Endothelial cell of umbilical vein (primary cell): Measurements from ENCODE around the gene NEU1. TPM values are rescaled to one million over a fixed set of nuclear protein-coding genes. Genes with fewer than 3 reads are reported as not detected.

Experiments used
- BruUV-seq: library from RNA; stranded (reverse); fragments of 400-500 nt; replicated peaks from 2 replicates; lab custom pipeline; 2021; lab: Mats Ljungman, UMichigan
- CTCF ChIA-PET: fragments of 300-600, 350-600 bp; sonication (Branson Sonifier 250); formaldehyde crosslinking; loops from one replicate; lab custom pipeline; 2021; ENCODE audit warnings: antibody characterized with exemption, inconsistent platforms; lab: Charles Lee
- POLR2A ChIA-PET: fragments of 300-600, 350-600 bp; sonication (Branson Sonifier 250); formaldehyde crosslinking; loops from one replicate; lab custom pipeline; 2021; ENCODE audit warnings: antibody characterized with exemption, inconsistent platforms; lab: Charles Lee
- DNase-seq: peaks from one replicate; pipeline ENCODE4 v3.0.0-alpha.2; 2011; ENCODE audit warnings: low read depth, low spot score
- FAIRE-seq: peaks from 2 replicates; lab custom pipeline; 2011; peaks lifted over from hg19 to GRCh38; lab: Jason Lieb, UNC
- H2AFZ ChIP-seq: 2 replicates; pipeline ENCODE4 v1.6.0; 2012; ENCODE audit warnings: low read depth, low read length, control low read depth, inconsistent platforms
- H3K27ac ChIP-seq: 2 replicates; pipeline ENCODE4 v1.5.1; 2011; ENCODE audit warnings: low read depth, mild to moderate bottlenecking, control low read depth, low read length, moderate library complexity; ENCODE audit not compliant: insufficient read depth
- H3K27me3 ChIP-seq, 2 experiments: 2 replicates each; pipeline versions ENCODE4 v1.6.0 to v1.6.1; 2011; ENCODE audit warnings: low read length in 2 of 2, mixed read lengths in 1 of 2; ENCODE audit not compliant: control insufficient read depth in 2 of 2, insufficient read depth in 2 of 2
- H3K36me3 ChIP-seq, 2 experiments: 2 replicates in 1 of 2; 3 replicates in 1 of 2; pipeline ENCODE4 v1.5.1; 2011; ENCODE audit warnings: low read length in 2 of 2, mild to moderate bottlenecking in 1 of 2, moderate library complexity in 1 of 2; ENCODE audit not compliant: control insufficient read depth in 2 of 2, insufficient read depth in 2 of 2; ENCODE audit errors: extremely low read depth in 1 of 2
- H3K4me1 ChIP-seq: 3 replicates; pipeline ENCODE4 v1.5.1; 2011; ENCODE audit warnings: mild to moderate bottlenecking, low read length; ENCODE audit not compliant: control insufficient read depth, insufficient read depth; ENCODE audit errors: extremely low read depth
- H3K4me2 ChIP-seq: 2 replicates; pipeline ENCODE4 v1.6.1; 2011; ENCODE audit warnings: low read length, control low read depth, mixed read lengths; ENCODE audit not compliant: insufficient read depth
- H3K4me3 ChIP-seq, 3 experiments: fragments of 200-600 bp in 1 of 3; sonication (generic), shearing (Covaris generic) in 1 of 3; replicated peaks in 1 of 3; 2 replicates each; pipeline ENCODE4 v1.5.1; 2011 to 2016; ENCODE audit warnings: control low read depth in 3 of 3, low read length in 3 of 3, mild to moderate bottlenecking in 2 of 3, inconsistent platforms in 1 of 3, low read depth in 1 of 3, moderate library complexity in 1 of 3; ENCODE audit not compliant: insufficient read depth in 1 of 3
- H3K79me2 ChIP-seq: 2 replicates; pipeline ENCODE4 v1.6.0; 2012; ENCODE audit warnings: low read length, inconsistent platforms; ENCODE audit not compliant: control insufficient read depth, insufficient read depth
- H3K9ac ChIP-seq: replicated peaks from 2 replicates; pipeline ENCODE3; 2011; ENCODE audit warnings: low read length, control low read depth; ENCODE audit not compliant: insufficient read depth; ENCODE audit errors: extremely low read depth
- H3K9me1 ChIP-seq: replicated peaks from 3 replicates; pipeline ENCODE4 v1.6.0; 2011; ENCODE audit warnings: mild to moderate bottlenecking, low read length; ENCODE audit not compliant: control insufficient read depth, insufficient read depth; ENCODE audit errors: extremely low read depth
- H3K9me3 ChIP-seq: replicated peaks from 2 replicates; pipeline ENCODE4 v1.5.1; 2012; ENCODE audit warnings: low read length, inconsistent platforms; ENCODE audit not compliant: control insufficient read depth, insufficient read depth
- H4K20me1 ChIP-seq: replicated peaks from 2 replicates; pipeline ENCODE3; 2011; ENCODE audit warnings: mild to moderate bottlenecking, low read length; ENCODE audit not compliant: control insufficient read depth, insufficient read depth; ENCODE audit errors: extremely low read depth
- CTCF ChIP-seq, 2 donors: IDR thresholded peaks; 1 replicate in 1 of 2; 2 replicates in 1 of 2; pipeline ENCODE4 v1.5.1; 2011; ENCODE audit warnings: low read length in 2 of 2, mild to moderate bottlenecking in 2 of 2, moderate library complexity in 2 of 2, control low read depth in 1 of 2, inconsistent platforms in 1 of 2, low read depth in 1 of 2; ENCODE audit not compliant: insufficient read depth in 1 of 2; ENCODE audit errors: extremely low read depth in 1 of 2
- EZH2 ChIP-seq: IDR thresholded peaks from 2 replicates; pipeline ENCODE4 v1.6.1; 2012; ENCODE audit warnings: borderline replicate concordance, low read depth, mild to moderate bottlenecking, moderate library complexity, low read length, inconsistent platforms; ENCODE audit not compliant: severe bottlenecking
- MAX ChIP-seq: IDR thresholded peaks from 2 replicates; pipeline ENCODE4 v1.6.1; 2011; ENCODE audit not compliant: insufficient read depth, insufficient read length
- POLR2A ChIP-seq: IDR thresholded peaks from 2 replicates; pipeline ENCODE4 v1.6.1; 2012; ENCODE audit warnings: low read depth, mild to moderate bottlenecking, control low read depth, low read length
- dilution Hi-C: fragments of 300-500 bp; cut with MboI; formaldehyde crosslinking; loops from one replicate; pipeline ENCODE4 v1.15.0; 2019; ENCODE audit warnings: low sequenced_read_pairs; ENCODE audit not compliant: extremely low pct_ligation_motif_present
- intact Hi-C: fragments of 100-400 bp; cut with micrococcal nuclease; formaldehyde crosslinking; loops from one replicate; pipeline ENCODE4 v1.10.0; 2022
- polyA plus RNA-seq, 4 experiments: library from polyadenylated mRNA; depleted of rRNA in 3 of 4; stranded (reverse) in 3 of 4; unstranded in 1 of 4; fragments of >200 nt; gene quantifications; 2 replicates each; pipeline versions ENCODE4 v1.2.1 to v1.2.3, GENCODE V29; 2011 to 2012; ENCODE audit warnings: missing spikeins in 1 of 4
- total RNA-seq: library from RNA; stranded (reverse); gene quantifications from 2 replicates; pipeline ENCODE4 v1.2.3, GENCODE V29; 2021

Gene NEU1
- total and polyA plus RNA-seq, 2 donors (not counting 3 experiments of a cell fraction or from before 2014, with no cell fraction given): 62.8 to 111 TPM

- peak within 1 kb of the TSS; percentile 57 to 75 (median 69) for H3K4me3 ChIP-seq
- dilution Hi-C loops (no loop called here), intact Hi-C loops (loop anchor here (5.0 kb wide), 1 partner anchor 65 kb away; no protein-coding TSS in a partner anchor)
- no peaks in the 10 kb centered on the region for H3K9me3 ChIP-seq
- peak; percentile 80 for FAIRE-seq
- no peaks in the 10 kb centered on the region for H3K79me2 ChIP-seq
- H3K4me1 ChIP-seq: peaks cover 12% of the 10 kb centered on the region
- peaks cover 0 to 8% of the 10 kb centered on the region in 2 experiments for H3K36me3 ChIP-seq
- ChIA-PET POLR2A (interaction anchor here (0.6 to 1.9 kb wide), 4 partner anchors 14 to 71 kb away, joined by 3 to 7 read pairs (median 6); partner anchors contain the start of genes HSPA1B and NEU1), CTCF (interaction anchor here (0.7 to 2.4 kb wide), 9 partner anchors 9 to 941 kb away, joined by 3 to 31 read pairs (median 4); partner anchors contain the start of genes NELFE, NEU1, SKIC2 and TAP2)
- no peaks in the 10 kb centered on the region for H4K20me1 ChIP-seq
- DNase-seq: peak; percentile 82
- BruUV-seq: TSS peak; percentile 80
- no peaks in the 10 kb centered on the region for H3K27me3 ChIP-seq
- peak within 1 kb of the TSS; percentile 78 for H2AFZ ChIP-seq
- TF ChIP-seq MAX (peak; percentile 88), EZH2 (no peak), POLR2A (peak; percentile 48), CTCF (IDR thresholded peaks at IDR 0.05; ENCODE audit: extremely low read depth in 1 of 2, insufficient read depth in 1 of 2, low read depth in 1 of 2, low read length in 2 of 2) (no peak)
- peak within 1 kb of the TSS; percentile 71 for H3K9ac ChIP-seq
- peak within 1 kb of the TSS; percentile 1 for H3K27ac ChIP-seq
- no peaks in the 10 kb centered on the region for H3K9me1 ChIP-seq
- H3K4me2 ChIP-seq: peak within 1 kb of the TSS; percentile 97
Measured at GRCh38 chr6:31897612-31898382, 35.2 kb upstream of the NEU1 start, which contains the start of gene EHMT2. EHMT2 (minus strand) TSS chr6:31897698; CDS start chr6:31897677, 21 bp downstream.
